ENCODE data around the gene IFT25.
"Not testable (repeated sequence)": the region's sequence is repeated elsewhere in the genome, so short reads cannot be mapped to it uniquely, and the experiment has no call there.

IFT25 gene

DNA sequence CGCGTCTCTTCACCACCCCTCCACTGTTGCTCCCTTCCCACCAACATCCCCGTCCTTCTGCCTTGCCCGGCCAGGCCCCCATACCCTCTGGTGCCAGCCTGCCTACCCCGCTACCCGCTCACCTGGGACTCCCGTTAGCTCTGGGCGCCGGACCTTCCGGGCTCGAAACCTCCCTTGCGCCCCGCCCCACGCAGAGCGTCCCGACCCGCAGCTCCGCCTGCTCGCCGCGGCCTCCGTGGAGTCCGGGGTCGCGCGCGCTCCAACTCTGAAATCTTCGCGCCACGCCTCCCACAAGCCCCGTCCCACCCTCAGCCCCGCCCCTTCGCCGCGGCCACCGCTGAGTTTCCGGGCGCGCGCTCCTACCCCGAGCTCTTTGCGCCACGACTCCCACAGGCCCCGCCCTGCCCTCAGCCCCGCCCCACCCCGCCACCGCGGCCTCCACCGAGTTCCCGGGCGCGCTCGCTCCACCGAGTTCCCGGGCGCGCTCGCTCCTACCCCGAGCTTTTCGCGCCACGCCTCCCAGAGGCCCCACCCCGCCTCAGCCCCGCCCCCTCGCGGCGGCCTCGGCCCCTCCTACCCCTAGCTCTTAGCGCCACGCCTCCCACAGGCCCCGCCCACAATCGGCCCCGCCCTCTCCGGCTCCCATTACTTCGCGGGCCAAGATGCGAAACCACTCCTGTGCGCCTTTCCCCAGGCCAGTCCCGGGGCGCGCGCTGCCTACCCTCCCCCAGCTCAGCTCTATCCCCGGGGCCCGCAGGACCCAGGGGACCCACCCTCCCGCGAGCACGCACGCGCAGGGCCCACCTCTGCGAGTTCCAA lies at the start of gene IFT25:
TSS of gene IFT25 (minus strand) at position 267 of the 819 bp plus-strand sequence. CDS start 5,617 bp downstream, outside the sequence.
- peak; percentile 96 for DNase-seq (ENCODE audit: low read depth)

DNA sequence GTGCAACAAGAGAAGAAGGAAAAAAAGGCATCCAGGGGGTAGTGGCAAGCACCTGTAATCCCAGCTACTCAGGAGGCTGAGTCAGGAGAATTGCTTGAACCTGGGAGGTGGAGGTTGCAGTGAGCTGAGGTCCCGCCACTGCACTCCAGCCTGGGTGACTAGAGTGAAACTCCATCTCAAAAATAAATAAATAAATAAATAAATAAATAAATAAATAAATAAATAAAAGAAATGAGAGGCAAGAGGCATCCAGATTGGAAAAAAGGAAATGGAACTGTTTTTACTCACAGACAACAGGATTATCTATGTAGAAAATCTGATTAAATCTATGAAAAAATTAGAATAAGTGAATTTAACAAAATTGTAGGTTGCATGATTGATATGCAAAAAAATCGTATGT lies 49.0 kb upstream of the IFT25 start:
- not testable (repeated sequence) for DNase-seq (ENCODE audit: low read depth)

DNA sequence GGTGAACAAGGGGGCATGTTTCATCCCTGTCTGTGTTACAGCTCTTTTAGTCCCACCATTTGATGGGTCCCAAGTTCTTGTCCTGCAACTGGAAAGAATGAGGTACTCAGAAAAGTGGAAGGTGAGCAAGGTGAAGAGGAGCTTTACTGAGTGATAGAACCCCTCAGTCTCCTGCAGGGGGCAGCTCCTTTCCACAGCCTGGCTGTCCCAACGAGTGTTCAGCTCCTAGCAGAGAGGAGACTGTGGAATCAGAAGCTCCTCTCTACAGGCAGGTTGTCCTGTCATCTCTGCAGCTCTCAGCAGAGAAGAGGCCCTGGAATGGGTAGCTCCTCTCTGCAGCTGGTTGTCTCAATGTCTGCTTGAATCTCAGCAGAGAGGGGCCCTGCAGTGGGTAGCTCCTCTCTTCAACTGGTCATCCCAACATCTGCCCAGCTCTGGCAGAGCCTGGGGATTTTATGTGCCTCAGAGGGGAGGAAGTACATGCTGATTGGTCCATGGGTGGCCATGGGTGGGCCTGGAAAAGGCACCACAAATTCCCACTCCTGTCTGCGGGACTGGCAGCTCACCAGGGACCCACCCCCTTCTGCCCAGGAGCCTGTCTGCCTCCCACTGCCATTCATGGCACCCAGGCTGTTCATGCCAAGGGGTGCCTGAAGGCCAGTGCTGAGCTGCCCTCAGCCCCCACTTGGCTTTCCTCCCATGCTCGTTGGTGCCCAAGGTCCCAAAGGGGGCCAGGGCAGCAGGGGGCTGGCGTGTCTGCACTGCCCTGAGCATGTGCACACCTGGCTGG lies 46.8 kb upstream of the IFT25 start:
- no peak for DNase-seq (ENCODE audit: low read depth)

DNA sequence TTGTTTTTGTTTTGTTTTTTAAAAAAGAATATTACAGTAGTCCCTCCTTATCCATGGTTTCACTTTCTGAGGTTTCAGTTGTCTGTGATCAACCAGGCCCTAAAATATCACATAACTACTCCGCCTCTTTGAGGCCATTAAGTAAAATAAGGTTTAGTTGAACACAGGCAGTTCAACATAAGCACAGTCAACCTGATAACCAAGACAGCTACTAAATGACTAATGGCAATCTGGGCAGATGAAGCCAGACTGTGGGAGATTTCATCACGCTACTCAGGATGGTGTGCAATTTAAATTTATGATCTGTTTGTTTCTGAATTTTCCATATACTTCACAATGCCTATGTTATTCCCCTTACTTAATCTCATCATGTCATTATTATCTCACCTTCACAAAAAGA lies 42.4 kb upstream of the IFT25 start:
- DNase-seq (ENCODE audit: low read depth) = no peak

DNA sequence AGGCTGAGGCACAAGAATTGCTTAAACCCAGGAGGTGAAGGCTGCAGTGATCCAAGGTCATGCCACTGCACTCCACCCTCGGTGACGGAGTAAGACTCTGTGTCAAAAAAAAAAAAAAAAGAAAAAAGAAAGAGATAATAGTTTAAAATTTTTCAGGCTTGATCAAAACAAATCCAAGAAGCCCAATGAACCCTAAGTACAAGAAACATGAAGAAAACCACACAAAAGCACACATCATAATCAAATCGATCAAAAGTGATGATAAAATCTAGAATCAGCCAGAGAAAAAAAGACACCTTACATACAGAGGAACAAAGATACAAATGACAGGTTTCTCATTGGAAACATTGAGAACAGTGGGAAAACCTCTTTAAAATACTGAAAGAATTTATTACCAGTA lies 41.0 kb upstream of the IFT25 start:
- DNase-seq (ENCODE audit: low read depth) = no peak

DNA sequence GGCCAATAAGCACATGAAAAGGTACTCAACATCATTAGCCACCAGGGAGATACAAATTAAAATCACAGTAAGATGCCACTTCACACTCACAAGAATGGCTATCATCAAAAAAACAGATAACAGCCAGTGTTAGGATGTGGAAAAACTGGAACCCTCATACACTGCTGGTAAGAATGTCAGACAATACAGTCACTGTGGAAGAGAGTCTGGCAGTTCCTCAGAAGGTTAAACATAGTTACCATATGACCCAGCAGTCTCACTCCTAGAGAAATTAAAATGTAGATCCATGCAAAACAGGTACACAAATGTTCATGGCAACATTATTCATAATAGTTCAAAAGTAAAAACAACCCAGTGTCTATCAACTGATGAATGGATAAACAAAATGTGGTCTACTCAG lies 39.2 kb upstream of the IFT25 start:
- no peak for DNase-seq (ENCODE audit: low read depth)

DNA sequence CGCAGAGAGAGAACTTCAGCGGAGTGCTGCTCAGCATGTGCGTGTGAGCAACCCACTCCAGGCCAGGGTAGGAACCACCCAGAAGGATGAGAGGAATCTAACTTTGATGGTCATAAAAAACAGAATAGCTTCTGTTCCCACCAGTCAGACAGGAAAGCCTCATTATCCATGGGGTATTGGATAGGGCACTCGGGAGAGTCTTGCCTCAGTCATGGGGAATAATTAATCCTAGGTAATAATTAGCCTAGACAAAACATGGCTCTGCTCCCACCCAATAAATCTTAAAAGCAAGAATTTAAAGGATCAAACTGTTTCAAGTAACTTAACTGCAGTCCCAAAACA lies 37.2 kb upstream of the IFT25 start:
- DNase-seq (ENCODE audit: low read depth) = no peak

DNA sequence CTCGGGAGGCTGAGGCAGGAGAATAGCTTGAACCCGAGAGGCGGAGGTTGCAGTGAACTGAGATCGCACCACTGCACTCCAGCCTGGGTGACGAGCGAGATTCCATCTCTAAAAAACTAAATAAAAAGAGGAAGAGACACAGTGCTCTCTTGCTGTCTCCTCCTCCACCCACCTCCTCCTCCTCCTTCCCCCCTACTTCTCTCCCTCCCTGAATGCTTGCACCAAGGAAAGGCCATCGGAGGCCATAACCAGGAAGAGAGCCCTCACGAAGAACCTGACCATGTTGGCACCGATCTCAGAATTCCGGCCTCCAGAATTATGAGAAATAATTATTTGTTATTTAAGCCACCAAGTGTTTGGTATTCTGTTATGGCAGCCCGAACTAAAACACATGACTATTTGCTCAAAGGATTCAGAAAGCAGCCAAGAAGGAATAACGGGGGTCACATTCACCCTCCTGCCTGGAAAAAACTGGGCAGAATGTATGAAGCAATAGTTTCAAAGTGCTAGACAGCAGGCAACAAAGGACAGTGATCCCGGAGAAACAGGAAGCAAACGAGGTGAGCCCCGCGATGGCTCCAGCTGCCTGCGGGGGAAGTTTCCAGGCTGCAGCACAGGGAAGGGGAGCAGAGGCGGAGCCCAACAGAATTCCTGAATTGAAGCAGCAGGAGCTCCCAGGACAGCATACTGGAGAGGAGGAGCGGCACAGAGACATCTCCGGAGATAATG lies 36.7 kb upstream of the IFT25 start:
- no peak for DNase-seq (ENCODE audit: low read depth)

DNA sequence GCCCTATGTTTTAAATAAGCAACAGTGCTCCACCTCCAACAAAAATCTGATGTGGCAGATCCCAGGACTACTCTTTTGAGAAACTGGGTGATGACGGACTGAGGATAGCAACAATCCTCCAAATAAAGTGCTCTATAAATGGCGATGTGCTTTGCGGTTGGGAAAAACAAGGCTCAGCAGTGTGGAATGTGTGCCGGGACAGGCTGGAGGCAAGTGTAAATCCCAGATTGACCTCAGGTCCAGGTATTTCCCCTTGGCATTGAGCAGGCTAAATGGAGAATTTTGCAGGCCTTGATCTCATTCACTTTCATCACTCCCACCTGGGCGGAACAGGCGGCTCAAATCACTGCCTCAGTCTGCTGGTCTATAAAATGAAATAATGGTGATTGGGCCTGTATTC lies 35.7 kb upstream of the IFT25 start:
- DNase-seq (ENCODE audit: low read depth) = no peak

DNA sequence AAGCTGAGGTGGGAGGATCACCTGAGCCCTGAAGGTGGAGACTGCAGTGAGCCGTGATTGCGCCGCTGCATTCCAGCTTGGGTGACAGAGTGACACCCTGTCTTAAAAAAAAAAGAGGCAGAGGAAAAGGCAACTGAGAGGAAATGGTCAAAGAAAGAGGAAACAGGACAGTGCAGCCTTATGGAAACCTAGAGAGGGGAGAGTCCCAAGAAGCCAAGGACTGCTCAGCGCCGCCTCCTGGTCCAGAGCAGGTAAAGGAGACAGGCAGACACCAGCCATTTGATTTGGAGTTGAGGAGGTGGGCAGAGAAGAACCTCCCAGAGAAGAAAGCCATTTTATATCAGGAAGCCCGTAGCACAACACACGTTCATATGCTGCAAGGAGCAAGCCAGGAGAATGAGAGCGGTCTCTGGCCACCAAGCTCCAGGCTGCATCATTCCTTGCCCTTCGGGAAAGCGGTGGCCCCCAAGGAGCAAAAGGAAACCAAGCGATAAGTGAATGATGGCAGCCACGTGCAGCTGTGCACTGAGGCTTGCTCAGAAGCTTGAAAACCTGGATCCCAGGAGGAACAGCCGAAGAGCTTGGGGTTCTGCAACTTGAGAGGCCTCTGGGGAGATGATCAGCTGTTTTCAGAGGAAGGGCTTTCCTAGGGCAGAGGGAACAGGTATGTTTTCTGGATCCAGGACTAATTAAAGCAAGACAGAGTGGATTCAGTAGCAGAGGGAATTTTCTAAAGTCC lies 34.4 kb upstream of the IFT25 start:
- DNase-seq (ENCODE audit: low read depth) = no peak

DNA sequence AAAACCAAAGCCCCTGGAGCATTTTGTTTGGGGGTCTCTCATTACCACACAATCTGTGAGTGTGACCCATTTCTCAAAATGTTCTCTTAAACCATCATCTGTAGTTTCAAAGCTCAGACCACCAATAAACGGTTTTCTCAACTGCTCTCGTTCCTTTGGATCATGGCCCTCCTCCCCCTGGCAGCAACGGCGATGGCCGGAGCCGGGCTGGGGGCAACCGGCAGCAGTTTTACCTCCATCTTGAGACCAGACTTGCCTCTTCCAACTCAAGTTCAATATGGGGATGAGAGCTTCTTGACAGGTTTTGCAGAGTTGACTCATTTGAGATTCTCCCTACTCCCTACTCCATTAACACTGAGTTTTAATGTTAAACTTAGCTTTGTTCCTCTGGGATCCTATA lies 30.4 kb upstream of the IFT25 start:
- no peak for DNase-seq (ENCODE audit: low read depth)

DNA sequence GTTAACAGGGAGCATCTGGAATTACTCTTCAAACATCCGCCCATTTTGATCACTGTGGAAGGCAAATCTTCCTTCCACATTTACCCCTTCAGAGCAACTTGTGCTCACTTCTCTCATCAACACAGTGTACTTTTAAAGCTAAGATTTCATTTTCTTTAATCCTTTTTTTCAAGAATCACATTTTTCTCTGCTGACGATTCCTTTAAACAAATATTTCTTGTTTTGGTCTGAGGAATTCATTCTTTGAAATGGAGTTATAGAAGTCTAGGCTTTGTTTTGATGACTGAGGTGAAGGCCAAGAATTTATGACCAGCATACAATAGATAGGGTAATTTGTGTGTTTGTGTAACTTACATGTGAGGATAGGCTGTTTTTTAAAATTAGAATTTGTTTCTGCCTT lies 26.2 kb upstream of the IFT25 start:
- no peak for DNase-seq (ENCODE audit: low read depth)

DNA sequence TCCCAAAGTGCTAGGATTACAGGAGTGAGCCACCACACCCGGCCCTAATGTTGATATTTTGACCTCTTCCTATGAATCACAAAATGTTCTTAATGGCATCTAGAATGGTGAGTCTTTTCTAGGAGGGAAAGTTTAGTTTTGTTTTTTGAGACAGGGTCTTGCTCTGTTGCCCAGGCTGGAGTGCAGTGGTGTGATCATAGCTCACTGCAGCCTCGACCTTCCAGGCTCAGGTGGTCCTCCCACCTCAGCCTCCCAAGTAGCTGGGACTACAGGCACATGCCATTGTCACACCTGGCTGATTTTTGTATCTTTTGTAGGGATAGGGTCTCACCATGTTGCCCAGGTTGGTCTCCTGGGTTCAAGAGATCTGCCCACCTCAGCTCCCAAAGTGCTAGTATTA lies 23.8 kb upstream of the IFT25 start:
- DNase-seq (ENCODE audit: low read depth) = not testable (repeated sequence)

DNA sequence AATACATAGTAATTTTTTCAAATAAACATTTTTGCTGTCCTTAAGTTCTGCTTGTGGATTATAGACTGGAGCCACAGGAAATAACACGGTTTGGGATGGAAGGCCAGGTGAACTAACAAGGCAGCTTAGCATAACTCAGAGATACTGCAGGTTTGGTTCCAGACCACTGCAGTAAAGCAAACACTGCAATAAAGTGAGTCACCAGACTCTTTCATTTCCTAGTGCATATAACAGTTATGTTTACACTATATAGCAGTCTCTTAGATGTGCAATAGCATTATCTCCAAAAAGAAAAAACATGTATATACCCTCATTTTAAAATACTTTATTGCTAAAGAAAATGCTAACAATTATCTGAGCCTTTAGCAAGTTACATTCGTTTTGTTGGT lies 22.6 kb upstream of the IFT25 start:
- no peak for DNase-seq (ENCODE audit: low read depth)

DNA sequence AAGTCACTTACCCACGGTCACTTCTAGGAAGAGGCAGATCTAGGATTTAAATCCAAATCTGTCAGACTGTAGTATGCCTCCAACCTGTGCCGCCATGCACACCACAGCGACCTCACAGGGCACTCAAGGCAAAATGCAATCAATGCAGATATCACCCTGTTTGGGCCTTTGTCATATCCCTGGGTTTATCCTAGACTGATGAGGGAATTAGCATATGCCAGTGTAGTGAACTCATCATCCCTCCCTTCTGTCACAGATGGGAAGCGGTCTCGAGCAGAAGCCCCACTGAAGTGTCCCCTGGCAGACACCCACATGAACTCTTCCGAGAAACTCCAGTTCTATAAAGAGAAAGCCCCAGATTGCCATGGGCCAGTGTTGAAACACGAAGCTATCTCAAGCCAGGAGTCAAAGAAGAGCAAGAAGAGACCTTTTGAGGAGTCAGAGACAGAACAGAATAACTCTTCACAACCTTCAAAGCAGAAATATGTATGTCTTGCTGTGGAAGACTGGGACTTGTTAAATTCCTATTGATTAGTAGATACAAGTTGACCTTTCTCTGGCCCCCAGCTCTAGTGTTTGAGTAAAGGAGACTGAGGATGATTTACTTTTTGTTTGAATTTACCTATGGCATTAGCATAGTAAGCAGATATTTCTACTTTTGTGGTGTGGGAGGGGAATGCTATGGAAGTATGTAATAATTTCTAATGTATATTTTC lies 22.1 kb upstream of the IFT25 start:
- no peak for DNase-seq (ENCODE audit: low read depth)

DNA sequence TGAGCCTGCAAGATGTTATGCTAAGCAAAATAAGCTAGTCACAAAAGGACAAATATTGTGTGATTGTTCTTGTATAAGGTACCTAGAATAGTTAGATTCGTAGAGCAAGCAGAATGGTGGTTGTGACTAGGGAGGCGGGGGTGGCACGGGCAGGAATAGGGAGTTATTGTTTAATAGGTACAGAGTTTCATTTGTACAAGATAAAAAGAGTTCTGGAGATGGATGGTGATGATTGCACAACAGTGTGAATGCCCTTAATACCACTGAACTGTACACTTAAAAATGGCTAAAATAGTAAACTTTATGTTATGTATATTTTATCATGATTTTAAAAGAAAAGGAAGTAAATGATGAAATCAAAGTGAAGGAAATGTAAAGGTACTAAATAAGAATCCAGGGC lies 21.3 kb upstream of the IFT25 start:
- DNase-seq (ENCODE audit: low read depth) = no peak

DNA sequence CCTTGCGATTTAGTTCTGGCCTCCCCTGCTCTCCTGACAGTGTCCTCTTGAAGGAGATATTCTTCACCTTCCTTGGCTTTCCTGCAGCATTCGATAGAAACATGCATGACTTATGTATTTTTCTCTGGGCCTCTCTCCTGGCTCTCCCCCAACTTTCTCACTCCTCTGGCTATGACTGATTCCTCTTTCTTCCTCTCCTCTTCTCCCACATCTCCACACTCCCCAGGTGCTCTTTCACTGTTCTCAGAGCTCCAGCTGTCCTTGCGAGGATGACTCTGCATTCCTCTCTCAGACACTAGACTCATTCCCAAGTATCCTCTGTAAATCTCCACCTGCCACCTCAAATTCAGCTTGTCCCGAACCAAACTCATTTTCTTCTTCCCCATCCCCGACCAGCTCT lies 18.6 kb upstream of the IFT25 start:
- DNase-seq (ENCODE audit: low read depth) = no peak

DNA sequence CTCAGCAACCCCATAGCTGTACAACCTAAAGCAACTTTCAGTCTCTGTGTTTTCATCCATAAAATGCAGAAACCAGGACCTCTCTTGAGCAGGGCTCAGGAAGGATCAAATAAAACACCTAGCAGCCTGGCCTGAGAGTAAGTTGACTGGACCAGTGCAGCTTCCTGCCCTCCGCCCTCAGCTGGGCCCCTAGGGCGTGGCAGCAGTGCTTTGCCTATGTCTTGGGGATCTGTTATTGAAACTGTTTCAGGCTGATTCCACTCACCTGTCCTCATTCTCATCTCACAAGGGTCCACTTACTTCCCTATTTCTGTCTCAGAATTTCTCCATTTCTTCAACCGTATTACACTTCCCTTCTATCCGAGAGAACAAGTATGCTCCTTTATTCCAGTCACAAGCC lies 18.0 kb upstream of the IFT25 start:
- no peak for DNase-seq (ENCODE audit: low read depth)

DNA sequence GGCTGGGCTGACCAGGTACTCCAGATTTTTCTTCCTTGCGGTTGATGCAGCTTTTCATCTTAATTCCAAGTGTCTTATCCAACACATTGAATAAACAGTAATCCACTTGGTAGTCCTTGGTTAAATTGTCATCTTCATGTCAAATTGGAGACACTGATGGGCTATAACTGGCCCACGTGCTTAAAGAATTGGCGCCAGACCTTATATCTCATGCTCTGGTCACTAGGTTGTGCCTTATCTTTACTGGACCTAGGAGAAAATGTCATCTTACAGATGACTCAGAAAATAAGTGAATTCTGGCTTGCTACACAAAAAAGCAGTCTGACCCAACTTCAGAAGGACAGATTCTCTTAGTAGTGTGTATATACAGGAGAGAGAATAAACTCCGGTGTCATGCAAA lies 16.9 kb upstream of the IFT25 start:
- no peak for DNase-seq (ENCODE audit: low read depth)

DNA sequence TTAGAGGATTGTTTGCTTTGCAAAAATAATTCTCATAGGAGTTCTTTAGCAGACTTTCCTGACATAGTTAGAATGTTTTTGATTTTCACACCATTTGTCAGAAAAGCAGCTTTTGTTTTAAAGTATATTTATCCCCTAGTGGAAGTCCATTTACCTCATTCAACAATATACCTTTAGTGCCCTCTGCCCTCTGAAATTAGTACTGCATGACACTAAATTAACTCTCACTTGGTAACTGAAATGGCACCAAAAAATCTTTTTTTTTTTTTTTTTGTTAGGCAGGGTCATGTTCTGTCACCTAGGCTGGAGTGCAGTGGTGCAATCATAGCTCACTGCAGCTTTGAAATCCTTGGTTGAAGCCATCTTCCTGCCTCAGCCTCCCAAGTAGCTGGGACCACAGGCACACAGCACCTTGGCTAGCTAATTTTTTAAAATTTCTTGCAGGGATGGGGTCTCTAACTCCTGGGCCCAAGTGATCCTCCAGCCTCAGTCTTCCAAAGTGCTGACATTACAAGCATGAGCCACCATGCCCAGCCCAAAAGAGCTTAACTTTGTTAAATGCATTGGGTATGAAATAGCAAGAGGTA lies 14.3 kb upstream of the IFT25 start:
- no peak for DNase-seq (ENCODE audit: low read depth)

DNA sequence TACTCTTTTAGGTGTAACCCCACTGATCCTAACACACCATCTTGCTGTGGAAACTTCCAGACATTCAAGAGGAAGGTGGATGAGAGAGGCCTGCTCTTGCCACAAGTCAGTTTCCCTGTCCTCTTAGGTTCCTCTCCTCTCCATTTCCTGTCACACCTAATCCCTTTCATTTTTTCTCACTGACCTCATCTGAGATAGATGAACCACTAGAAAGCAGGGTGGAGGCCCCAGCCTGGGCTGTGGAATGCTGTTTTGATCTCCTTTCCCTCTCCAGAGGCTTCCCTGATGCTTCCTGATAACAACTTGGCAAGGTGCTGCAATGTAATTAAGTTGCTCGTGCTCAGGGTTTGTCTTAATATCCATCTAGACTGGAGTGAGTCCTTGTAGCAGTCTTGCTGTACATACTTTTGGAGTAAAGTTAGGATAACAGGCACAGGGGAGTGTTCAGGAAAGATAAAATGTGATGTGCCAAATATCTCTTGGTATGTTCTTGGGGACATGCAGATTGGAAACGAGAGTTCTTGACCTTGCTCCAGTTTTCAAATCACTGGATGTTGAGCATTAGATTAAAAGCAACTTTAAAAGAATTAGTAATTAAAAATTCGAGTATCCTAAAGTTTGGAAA lies 11.8 kb upstream of the IFT25 start:
- no peak for DNase-seq (ENCODE audit: low read depth)

Measured in stimulated activated CD4-positive, alpha-beta T cell treated with anti-CD3 and anti-CD28 coated beads, Interleukin-2, amount 100 ng/mL, for 4 hours (primary cell).